Neuronal stem cell (in vitro differentiated cells): ENCODE measurements around the gene PCNX1. TPM values are rescaled to one million over a fixed set of nuclear protein-coding genes. Genes with fewer than 3 reads are reported as not detected.

Experiments used
- DNase-seq: peaks from one replicate; pipeline ENCODE4 v3.0.0-alpha.2; 2013; ENCODE audit warnings: low spot score
- H2AFZ ChIP-seq: one replicate; pipeline ENCODE4 v1.6.1; 2013; ENCODE audit warnings: mild to moderate bottlenecking, low read length, inconsistent platforms
- H2AK5ac ChIP-seq: 2 replicates; pipeline ENCODE4 v1.6.1; 2013; ENCODE audit warnings: low read depth, mild to moderate bottlenecking, inconsistent platforms, low read length, moderate library complexity, mixed read lengths
- H2BK120ac ChIP-seq: 2 replicates; pipeline ENCODE4 v1.6.1; 2013; ENCODE audit warnings: low read depth, mild to moderate bottlenecking, inconsistent platforms, low read length, moderate library complexity, mixed read lengths
- H2BK12ac ChIP-seq: one replicate; pipeline ENCODE4 v1.6.1; 2013; ENCODE audit warnings: low read length, inconsistent platforms
- H2BK15ac ChIP-seq: 2 replicates; pipeline ENCODE4 v1.6.1; 2013; ENCODE audit warnings: mild to moderate bottlenecking, low read length, inconsistent platforms, mixed read lengths
- H2BK5ac ChIP-seq: one replicate; pipeline ENCODE4 v1.6.1; 2013; ENCODE audit warnings: inconsistent platforms, mild to moderate bottlenecking, low read length, moderate library complexity
- H3K14ac ChIP-seq: one replicate; pipeline ENCODE4 v1.6.1; 2013; ENCODE audit warnings: low read length, inconsistent platforms
- H3K18ac ChIP-seq: 2 replicates; pipeline ENCODE4 v1.6.1; 2013; ENCODE audit warnings: low read length, inconsistent platforms
- H3K23ac ChIP-seq: 2 replicates; pipeline ENCODE4 v1.6.1; 2013; ENCODE audit warnings: low read depth, mild to moderate bottlenecking, mixed read lengths, low read length, inconsistent platforms; ENCODE audit not compliant: poor library complexity
- H3K27ac ChIP-seq: replicated peaks from 3 replicates; pipeline ENCODE4 v1.5.1; 2013; ENCODE audit warnings: low read length, inconsistent platforms
- H3K27me3 ChIP-seq, 3 experiments: 2 replicates each; pipeline ENCODE4 v1.6.1; 2013; ENCODE audit warnings: low read length in 3 of 3, mild to moderate bottlenecking in 2 of 3, inconsistent platforms in 1 of 3, low read depth in 1 of 3, mixed read lengths in 1 of 3, moderate library complexity in 1 of 3; ENCODE audit not compliant: control insufficient read depth in 3 of 3, insufficient read depth in 3 of 3
- H3K36me3 ChIP-seq, 2 donors: replicated peaks in 1 of 2; 2 replicates each; pipeline ENCODE4 v1.6.1; 2013; ENCODE audit warnings: low read length in 2 of 2; ENCODE audit not compliant: control insufficient read depth in 2 of 2, insufficient read depth in 2 of 2
- H3K4ac ChIP-seq: 2 replicates; pipeline ENCODE4 v1.6.1; 2013; ENCODE audit warnings: inconsistent platforms, mild to moderate bottlenecking, low read length, moderate library complexity
- H3K4me1 ChIP-seq, 2 donors: 1 replicate in 1 of 2; 2 replicates in 1 of 2; pipeline ENCODE4 v1.6.1; 2013; ENCODE audit warnings: low read length in 2 of 2, low read depth in 1 of 2; ENCODE audit not compliant: control insufficient read depth in 2 of 2, insufficient read depth in 1 of 2
- H3K4me2 ChIP-seq: one replicate; pipeline ENCODE4 v1.6.1; 2013; ENCODE audit warnings: mild to moderate bottlenecking, low read length, inconsistent platforms; ENCODE audit not compliant: insufficient read depth, poor library complexity, severe bottlenecking
- H3K4me3 ChIP-seq, 2 donors: 2 replicates each; pipeline ENCODE4 v1.5.1; 2013; ENCODE audit warnings: low read length in 2 of 2, mild to moderate bottlenecking in 2 of 2, inconsistent platforms in 1 of 2, moderate library complexity in 1 of 2
- H3K79me1 ChIP-seq: one replicate; pipeline ENCODE4 v1.6.1; 2013; ENCODE audit warnings: low read depth, mild to moderate bottlenecking, inconsistent platforms, low read length, moderate library complexity
- H3K9ac ChIP-seq: one replicate; pipeline ENCODE4 v1.6.1; 2013; ENCODE audit warnings: mild to moderate bottlenecking, low read depth, low read length, inconsistent platforms; ENCODE audit not compliant: poor library complexity
- H3K9me3 ChIP-seq, 2 donors: replicated peaks in 1 of 2; 2 replicates each; pipeline versions ENCODE3 to v1.6.1; 2013; ENCODE audit warnings: low read length in 2 of 2, mild to moderate bottlenecking in 2 of 2, inconsistent platforms in 1 of 2, low read depth in 1 of 2, mixed read lengths in 1 of 2, moderate library complexity in 1 of 2; ENCODE audit not compliant: control insufficient read depth in 2 of 2, insufficient read depth in 1 of 2
- H4K8ac ChIP-seq: one replicate; pipeline ENCODE4 v1.6.1; 2013; ENCODE audit warnings: low read depth, mild to moderate bottlenecking, inconsistent platforms, low read length, moderate library complexity
- H4K91ac ChIP-seq: one replicate; pipeline ENCODE4 v1.6.1; 2013; ENCODE audit warnings: low read length, low read depth, mild to moderate bottlenecking, inconsistent platforms; ENCODE audit not compliant: poor library complexity
- WGBS, 2 donors: extraction: QIAGEN DNeasy Blood & Tissue Kit; methylation state at CpG; one replicate each; pipeline ENCODE4 v1.1.7; 2013; ENCODE audit warnings: missing lambda C conversion rate in 2 of 2, mixed read lengths in 1 of 2; ENCODE audit not compliant: insufficient read length in 2 of 2, insufficient replicate concordance in 1 of 2; ENCODE audit errors: extremely low coverage in 2 of 2; 5-methylcytosine and 5-hydroxymethylcytosine counted together
- small RNA-seq: library from polyadenylated mRNA; stranded (forward); fragments of <200 nt; extraction: miRNeasy Mini kit (QIAGEN cat#:217004); gene quantifications from one replicate; pipeline ENCODE3, GENCODE V24; 2013; ENCODE audit not compliant: insufficient read depth

Gene PCNX1

GRCh38 chr14:71163050-71163841 is 256.0 kb downstream of the PCNX1 start:
- Histone ChIP-seq H3K4me3 (no peak overlapping the region), H3K18ac (no peak overlapping the region), H2AK5ac (no peak overlapping the region), H3K27me3 (peaks cover 0 to 6% (median 0%) of the 10 kb centered on the region in 3 experiments), H3K9ac (no peak overlapping the region), H2BK120ac (no peak overlapping the region), H3K36me3 (no peaks in the 10 kb centered on the region), H2BK5ac (no peak overlapping the region), H3K4me2 (no peak overlapping the region), H2BK15ac (no peak overlapping the region), H4K8ac (no peak overlapping the region), H3K4me1 (peaks cover 2 to 3% of the 10 kb centered on the region in 2 donors), H4K91ac (no peak overlapping the region), H3K4ac (no peak overlapping the region), H3K14ac (no peak overlapping the region), H3K27ac (no peak overlapping the region), H3K23ac (no peak overlapping the region), H2BK12ac (no peak overlapping the region), H3K9me3 (no peaks in the 10 kb centered on the region), H3K79me1 (no peaks in the 10 kb centered on the region), H2AFZ (peak overlapping the region; percentile 33)
- no CpG with 5 or more reads among the region's 6 CpGs for WGBS, 2 donors
- DNase-seq, result no peak

GRCh38 chr14:71163842-71164629 is 256.8 kb downstream of the PCNX1 start:
- H2AK5ac ChIP-seq, result no peak overlapping the region
- H4K91ac ChIP-seq, result no peak overlapping the region
- no peak overlapping the region for H3K4me2 ChIP-seq
- H3K79me1 ChIP-seq, result no peaks in the 10 kb centered on the region
- H3K4me1 ChIP-seq, result peaks cover 2 to 3% of the 10 kb centered on the region in 2 donors
- no CpG with 5 or more reads among the region's 10 CpGs for WGBS, 2 donors
- H3K36me3 ChIP-seq, result no peaks in the 10 kb centered on the region
- H2BK5ac ChIP-seq, result no peak overlapping the region
- H3K4ac ChIP-seq, result no peak overlapping the region
- no peak overlapping the region for H3K27ac ChIP-seq
- H3K23ac ChIP-seq, result no peak overlapping the region
- no peaks in the 10 kb centered on the region for H3K9me3 ChIP-seq
- H2BK12ac ChIP-seq, result no peak overlapping the region
- H3K27me3 ChIP-seq, result peaks cover 0 to 6% (median 0%) of the 10 kb centered on the region in 3 experiments
- no peak overlapping the region for H3K9ac ChIP-seq
- H2BK15ac ChIP-seq, result no peak overlapping the region
- H3K14ac ChIP-seq, result peak overlapping the region; percentile 14
- no peak overlapping the region for H3K4me3 ChIP-seq
- peak overlapping the region; percentile 33 for H2AFZ ChIP-seq
- H4K8ac ChIP-seq, result no peak overlapping the region
- no peak overlapping the region for H2BK120ac ChIP-seq
- H3K18ac ChIP-seq, result no peak overlapping the region
- DNase-seq, result no peak

Small RNA genes within 50 kb of the gene (small RNA-seq; reads per million reads assigned to genes)
- not detected for gene AC005230.1
- not detected for gene GTF3AP2
